Progenitor cell of endocrine pancreas (in vitro differentiated cells): ENCODE results near the gene UBE2E3. TPM values are rescaled to one million over a fixed set of nuclear protein-coding genes. Genes with fewer than 3 reads are reported as not detected.

ENCODE experiments used
- DNase-seq: peaks from one replicate; pipeline ENCODE4 v3.0.0; 2021; ENCODE audit warnings: low spot score; ENCODE audit not compliant: unreplicated experiment
- H3K27ac Mint-ChIP-seq: 2 replicates; pipeline ENCODE4 v1.8.0; 2021; ENCODE audit warnings: mild to moderate bottlenecking, moderate library complexity, mixed read lengths
- H3K27me3 Mint-ChIP-seq: 2 replicates; pipeline ENCODE4 v1.8.0; 2021; ENCODE audit warnings: mixed read lengths
- H3K36me3 Mint-ChIP-seq: 2 replicates; pipeline ENCODE4 v1.8.0; 2022; ENCODE audit warnings: mixed read lengths; ENCODE audit not compliant: insufficient read depth
- H3K4me1 Mint-ChIP-seq: 2 replicates; pipeline ENCODE4 v1.8.0; 2021; ENCODE audit warnings: low read depth, mixed read lengths
- H3K4me3 Mint-ChIP-seq: 2 replicates; pipeline ENCODE4 v1.8.0; 2021; ENCODE audit warnings: low read depth, mild to moderate bottlenecking, moderate library complexity, mixed read lengths
- H3K9me3 Mint-ChIP-seq: 2 replicates; pipeline ENCODE4 v1.8.0; 2021; ENCODE audit warnings: low read depth, mixed read lengths
- total RNA-seq: library from RNA; stranded (reverse); gene quantifications from 2 replicates; pipeline ENCODE4 v1.2.1, GENCODE V29; 2021
- TF ChIP-seq, protein P1 (sequence below): fragments of 200-600 bp; sonication (generic); IDR thresholded peaks from one replicate; pipeline ENCODE4 v1.5.0; 2021; ENCODE audit warnings: antibody characterized with exemption, mild to moderate bottlenecking; ENCODE audit not compliant: unreplicated experiment

Gene UBE2E3
- total RNA-seq, 1 donor from 2014 or later = 146 TPM

DNA sequence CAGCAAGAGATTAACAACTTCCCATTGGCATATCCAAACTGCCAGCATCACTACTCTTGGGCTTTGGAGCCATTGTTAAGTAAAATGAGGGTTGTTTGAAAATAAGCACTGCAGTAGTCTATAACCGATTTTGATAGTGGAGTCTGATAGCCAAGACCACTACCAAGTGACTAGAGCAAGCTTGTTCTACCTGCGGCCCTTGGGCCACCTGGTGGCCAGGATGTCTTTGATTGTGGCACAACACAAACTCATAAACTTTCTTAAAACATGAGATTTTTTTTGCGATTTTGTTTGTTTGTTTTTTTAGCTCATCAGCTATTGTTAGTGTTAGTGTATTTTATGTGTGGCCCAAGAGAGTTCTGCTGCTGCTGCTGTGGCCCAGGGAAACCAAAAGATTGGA is 11.0 kb downstream of the UBE2E3 start:
- H3K36me3 Mint-ChIP-seq = peaks cover 21% of the 10 kb centered on the region
- no peaks in the 10 kb centered on the region for H3K27me3 Mint-ChIP-seq
- H3K9me3 Mint-ChIP-seq = no peaks in the 10 kb centered on the region
- no peak overlapping the region for H3K4me3 Mint-ChIP-seq
- no peak for DNase-seq
- H3K27ac Mint-ChIP-seq = no peak overlapping the region
- TF ChIP-seq, protein P1, sequence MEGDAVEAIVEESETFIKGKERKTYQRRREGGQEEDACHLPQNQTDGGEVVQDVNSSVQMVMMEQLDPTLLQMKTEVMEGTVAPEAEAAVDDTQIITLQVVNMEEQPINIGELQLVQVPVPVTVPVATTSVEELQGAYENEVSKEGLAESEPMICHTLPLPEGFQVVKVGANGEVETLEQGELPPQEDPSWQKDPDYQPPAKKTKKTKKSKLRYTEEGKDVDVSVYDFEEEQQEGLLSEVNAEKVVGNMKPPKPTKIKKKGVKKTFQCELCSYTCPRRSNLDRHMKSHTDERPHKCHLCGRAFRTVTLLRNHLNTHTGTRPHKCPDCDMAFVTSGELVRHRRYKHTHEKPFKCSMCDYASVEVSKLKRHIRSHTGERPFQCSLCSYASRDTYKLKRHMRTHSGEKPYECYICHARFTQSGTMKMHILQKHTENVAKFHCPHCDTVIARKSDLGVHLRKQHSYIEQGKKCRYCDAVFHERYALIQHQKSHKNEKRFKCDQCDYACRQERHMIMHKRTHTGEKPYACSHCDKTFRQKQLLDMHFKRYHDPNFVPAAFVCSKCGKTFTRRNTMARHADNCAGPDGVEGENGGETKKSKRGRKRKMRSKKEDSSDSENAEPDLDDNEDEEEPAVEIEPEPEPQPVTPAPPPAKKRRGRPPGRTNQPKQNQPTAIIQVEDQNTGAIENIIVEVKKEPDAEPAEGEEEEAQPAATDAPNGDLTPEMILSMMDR = peak; percentile 28
- peaks cover 9% of the 10 kb centered on the region for H3K4me1 Mint-ChIP-seq

DNA sequence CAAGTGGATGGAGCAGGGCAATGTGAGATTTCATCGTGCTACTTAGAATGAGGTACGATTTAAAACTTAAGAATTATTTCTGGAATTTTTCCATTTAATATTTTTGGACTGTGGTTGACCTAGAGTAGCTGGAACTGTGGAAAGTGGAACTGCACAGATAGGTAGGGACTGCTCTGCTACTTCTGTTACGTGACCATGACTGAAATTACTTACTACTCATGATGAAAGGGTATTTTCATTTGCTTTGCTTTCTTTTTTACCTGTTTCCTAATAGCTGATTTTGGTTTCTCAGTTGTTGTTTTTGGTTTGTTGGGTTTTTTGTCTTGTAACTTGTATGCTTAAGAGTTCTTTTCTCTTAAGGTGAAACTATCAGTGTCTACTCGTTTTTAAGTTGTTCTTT is 11.4 kb downstream of the UBE2E3 start:
- TF ChIP-seq, protein P1 = no peak
- peaks cover 9% of the 10 kb centered on the region for H3K4me1 Mint-ChIP-seq
- H3K4me3 Mint-ChIP-seq = no peak overlapping the region
- H3K27me3 Mint-ChIP-seq = no peaks in the 10 kb centered on the region
- no peaks in the 10 kb centered on the region for H3K9me3 Mint-ChIP-seq
- no peak for DNase-seq
- H3K36me3 Mint-ChIP-seq = peaks cover 21% of the 10 kb centered on the region
- peak overlapping the region; percentile 15 for H3K27ac Mint-ChIP-seq

DNA sequence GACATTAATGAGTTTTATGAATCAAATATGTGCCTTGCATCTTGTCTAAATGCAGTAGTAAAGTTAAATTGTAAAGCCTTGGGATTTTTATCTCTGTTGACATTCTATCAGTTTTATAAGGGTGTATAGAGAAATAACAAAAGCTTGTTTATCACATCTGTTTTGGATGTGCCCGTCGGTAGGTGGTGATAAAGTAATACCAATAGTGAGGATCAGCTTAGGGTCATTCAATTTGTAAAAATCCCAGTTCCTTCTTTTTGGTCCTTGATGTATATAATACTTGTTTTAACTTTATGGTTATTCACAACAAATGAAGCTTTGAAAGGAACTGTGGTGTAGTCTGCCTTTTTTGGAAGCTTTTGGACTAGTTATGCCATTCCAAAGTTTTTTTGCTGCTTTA is 12.6 kb downstream of the UBE2E3 start:
- Mint-ChIP-seq H3K4me3 (no peak overlapping the region), H3K27me3 (no peaks in the 10 kb centered on the region), H3K9me3 (no peaks in the 10 kb centered on the region), H3K27ac (no peak overlapping the region), H3K4me1 (peaks cover 8% of the 10 kb centered on the region), H3K36me3 (peaks cover 28% of the 10 kb centered on the region)
- no peak for DNase-seq
- TF ChIP-seq, protein P1 = no peak

DNA sequence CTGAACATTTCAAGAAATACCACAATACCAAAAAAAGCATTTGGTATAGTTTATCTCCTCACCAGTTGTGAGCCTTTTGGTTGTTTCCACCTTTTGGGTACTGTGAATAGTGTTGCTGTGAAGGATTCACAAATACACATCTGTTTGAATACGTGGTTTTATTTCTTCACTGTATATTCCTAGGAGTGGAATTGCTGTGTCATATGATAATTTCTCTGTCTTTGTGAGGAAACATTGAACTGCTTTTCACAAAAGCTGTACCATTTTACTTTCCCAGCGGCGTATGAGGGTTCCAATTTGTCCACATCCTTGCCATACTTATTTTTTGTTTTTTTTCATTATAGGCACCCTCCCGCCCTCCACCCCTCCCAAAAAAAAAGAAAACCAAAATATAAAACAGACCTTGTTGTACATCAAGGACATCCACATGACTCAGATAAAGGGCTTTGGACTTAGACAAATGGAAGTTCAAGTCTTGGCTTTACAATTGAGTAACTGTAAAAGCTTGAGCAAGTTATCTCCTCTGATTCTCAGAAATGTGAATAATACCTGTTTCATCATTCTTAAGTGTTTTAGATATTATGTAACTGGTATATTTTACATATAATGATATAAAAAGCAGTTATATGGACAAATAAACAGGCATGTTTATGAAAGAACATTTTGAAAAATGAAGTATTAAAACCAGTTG is 19.0 kb downstream of the UBE2E3 start:
- Mint-ChIP-seq H3K4me1 (peaks cover 11% of the 10 kb centered on the region), H3K9me3 (no peaks in the 10 kb centered on the region), H3K27ac (no peak overlapping the region), H3K36me3 (peaks cover 22% of the 10 kb centered on the region), H3K4me3 (no peak overlapping the region), H3K27me3 (no peaks in the 10 kb centered on the region)
- DNase-seq = no peak
- TF ChIP-seq, protein P1 = no peak

DNA sequence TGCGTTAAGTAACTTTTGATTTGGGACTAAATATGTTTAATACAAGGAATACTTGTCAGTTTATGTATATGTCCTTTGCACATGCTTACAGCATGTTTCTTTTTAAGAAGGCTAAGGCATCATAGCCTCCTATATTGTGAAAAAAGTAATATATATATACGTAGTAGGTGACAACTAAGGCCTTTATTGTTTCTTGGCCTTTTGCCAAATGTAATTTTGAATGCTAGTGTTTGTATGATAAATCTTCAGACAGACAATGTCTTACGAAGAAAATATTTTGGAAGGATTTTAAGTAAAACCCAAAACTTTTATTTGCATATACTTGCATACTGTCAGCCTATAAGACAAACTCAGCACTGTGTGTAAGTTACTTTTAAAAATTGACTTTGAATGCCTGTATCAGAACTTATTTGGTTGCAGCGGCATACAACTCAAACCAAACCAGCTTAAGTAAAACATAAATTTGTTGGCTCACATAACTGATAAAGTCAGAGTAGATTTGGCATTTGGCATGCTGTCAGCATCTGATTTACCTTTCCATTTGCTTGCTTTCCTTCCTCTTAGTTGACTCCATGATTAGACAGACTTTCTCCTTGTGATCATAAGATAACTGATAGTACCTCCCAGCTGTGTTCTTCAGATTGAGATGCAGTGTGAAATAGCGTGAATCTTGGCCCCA is 24.4 kb downstream of the UBE2E3 start:
- peaks cover 7% of the 10 kb centered on the region for H3K36me3 Mint-ChIP-seq
- no peaks in the 10 kb centered on the region for H3K9me3 Mint-ChIP-seq
- TF ChIP-seq, protein P1 = no peak
- no peak for DNase-seq
- peaks cover 22% of the 10 kb centered on the region for H3K4me1 Mint-ChIP-seq
- no peaks in the 10 kb centered on the region for H3K27me3 Mint-ChIP-seq
- H3K4me3 Mint-ChIP-seq = no peak overlapping the region
- no peak overlapping the region for H3K27ac Mint-ChIP-seq
